HG03135 (cell line): ENCODE measurements around the gene AGK.
"Not testable (repeated sequence)": the region's sequence is repeated elsewhere in the genome, so short reads cannot be mapped to it uniquely, and the experiment has no call there.

ENCODE experiments used
- ATAC-seq: cut with Tn5 transposase; IDR thresholded peaks from one replicate; pipeline ENCODE4 v1.9.1; 2021; ENCODE audit warnings: mild to moderate bottlenecking, moderate library complexity; ENCODE audit not compliant: unreplicated experiment

Gene AGK

GRCh38 chr7:141641876-141642275 is 90.7 kb downstream of the AGK start:
- ATAC-seq, result no peak

DNA sequence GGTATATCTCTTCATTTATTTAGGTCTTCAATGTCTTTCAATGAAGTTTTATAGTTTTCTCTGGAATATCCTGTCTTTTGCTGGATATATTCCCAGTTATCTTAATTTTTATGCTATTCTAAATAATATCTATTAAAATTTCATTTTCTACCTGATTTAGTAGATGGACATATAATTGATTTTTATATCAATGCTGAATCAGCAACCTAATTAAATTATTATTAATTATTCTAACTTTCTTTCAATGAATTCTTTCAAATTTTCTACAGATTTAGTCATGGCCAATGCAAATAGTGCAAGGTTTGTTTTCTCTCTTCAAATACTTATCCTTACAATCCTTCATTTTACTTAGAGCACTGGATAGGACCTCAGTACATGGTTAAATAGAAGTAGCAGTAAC is 94.0 kb downstream of the AGK start:
- no peak for ATAC-seq

GRCh38 chr7:141646826-141647480 is 95.7 kb downstream of the AGK start:
- no peak for ATAC-seq

- not testable (repeated sequence) for ATAC-seq
These were observed 96.5 kb downstream of the AGK start for GRCh38 chr7:141647701-141648100.

- ATAC-seq, result no peak
These were observed 97.3 kb downstream of the AGK start for GRCh38 chr7:141648276-141649114.

- ATAC-seq, result no peak
These were observed 98.1 kb downstream of the AGK start for GRCh38 chr7:141649137-141649864.

DNA sequence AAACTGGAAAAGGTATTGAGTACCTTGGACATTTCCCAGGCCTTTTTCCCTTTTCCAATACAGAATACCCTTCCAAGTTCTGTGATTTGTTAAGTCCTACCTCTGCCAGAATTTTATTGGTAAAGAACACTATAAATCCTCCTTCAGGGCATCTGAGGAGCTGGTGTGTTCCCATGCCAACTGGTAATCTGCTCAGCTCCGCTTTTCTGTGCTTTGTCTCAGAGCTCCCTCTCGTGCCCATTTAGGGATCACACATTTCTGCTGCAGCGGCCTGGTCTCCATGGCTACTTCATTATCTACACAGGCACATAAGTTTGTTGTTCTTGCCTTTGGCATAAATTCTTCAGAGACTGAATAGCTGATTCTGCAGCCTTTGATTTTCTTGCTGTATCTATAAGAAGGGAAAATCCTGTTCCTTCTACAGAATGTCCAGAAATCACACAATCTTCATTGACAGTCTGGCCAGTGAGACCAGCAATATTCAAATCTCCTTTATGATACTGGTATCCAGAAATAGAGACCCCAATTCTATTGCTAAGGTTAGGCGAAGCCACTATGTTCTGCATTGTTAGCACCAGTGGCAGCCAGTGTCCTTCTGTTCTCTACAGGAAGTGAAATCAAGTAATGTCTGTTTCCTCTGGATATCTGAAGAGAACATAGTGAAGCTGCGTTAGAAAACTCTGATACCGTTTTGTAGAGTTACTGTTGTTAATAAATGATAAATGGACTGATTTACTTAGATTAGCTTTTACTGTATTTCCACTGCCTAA is 98.8 kb downstream of the AGK start:
- ATAC-seq, result peak; percentile 58

- ATAC-seq, result no peak
These were observed 100.2 kb downstream of the AGK start for GRCh38 chr7:141651417-141651816.

DNA sequence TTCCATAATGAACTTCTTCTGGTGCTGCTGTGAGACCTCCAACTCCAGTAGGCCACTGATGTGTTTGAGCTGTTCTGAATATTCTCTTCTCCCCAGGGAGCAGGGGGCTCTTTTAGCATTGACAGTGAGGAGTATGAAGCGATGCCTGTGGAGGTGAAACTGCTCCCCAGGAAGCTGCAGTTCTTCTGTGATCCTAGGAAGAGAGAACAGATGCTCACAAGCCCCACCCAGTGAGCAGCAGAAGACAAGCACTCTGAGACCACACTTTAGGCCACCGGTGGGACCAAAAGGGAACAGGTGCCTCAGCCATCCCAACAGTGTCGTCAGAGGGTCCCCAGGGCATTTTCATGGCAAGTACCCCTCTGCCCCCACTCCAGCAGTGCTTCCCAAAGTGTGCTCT is 101.5 kb downstream of the AGK start:
- no peak for ATAC-seq

DNA sequence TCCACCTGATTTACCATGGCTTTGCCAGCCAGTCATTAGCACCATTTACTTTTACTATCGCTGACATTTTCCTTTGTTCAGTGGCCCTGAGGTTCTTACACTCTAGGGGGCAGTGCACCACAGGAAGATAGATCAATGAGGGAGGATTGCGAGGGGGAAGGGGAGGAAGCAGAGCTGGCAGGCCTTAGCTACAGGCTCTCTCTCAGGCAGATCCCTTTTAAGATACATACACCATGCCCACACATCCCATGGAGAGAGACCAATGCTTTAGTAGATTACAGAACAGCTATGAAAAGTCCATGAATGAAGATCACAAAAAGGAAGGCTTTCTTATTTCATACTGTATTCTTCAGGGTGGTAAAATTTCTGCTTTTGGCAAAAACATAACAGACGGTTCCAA is 103.3 kb downstream of the AGK start:
- ATAC-seq, result peak; percentile 78

- ATAC-seq, result no peak
These were observed 108.3 kb downstream of the AGK start for GRCh38 chr7:141659501-141659900.

DNA sequence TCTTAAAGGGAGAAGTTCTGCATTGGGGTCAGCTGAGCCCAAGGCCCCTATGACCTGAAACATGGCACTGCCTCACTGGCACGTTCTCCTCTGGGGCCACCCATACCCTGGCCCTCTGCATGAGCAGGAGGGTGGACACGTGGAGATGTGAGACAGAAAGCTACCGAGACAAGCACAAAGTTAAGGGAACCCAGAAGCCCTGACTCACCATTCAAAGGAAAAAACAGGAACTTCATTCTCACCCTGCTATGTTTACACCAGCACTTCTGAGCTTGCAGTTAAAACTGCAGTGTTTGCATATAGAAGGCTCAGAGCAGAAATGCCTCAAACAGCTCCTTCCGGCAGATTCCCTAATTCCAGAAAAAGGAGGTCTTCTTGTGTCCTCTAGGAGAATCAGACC is 109.0 kb downstream of the AGK start:
- ATAC-seq, result no peak

DNA sequence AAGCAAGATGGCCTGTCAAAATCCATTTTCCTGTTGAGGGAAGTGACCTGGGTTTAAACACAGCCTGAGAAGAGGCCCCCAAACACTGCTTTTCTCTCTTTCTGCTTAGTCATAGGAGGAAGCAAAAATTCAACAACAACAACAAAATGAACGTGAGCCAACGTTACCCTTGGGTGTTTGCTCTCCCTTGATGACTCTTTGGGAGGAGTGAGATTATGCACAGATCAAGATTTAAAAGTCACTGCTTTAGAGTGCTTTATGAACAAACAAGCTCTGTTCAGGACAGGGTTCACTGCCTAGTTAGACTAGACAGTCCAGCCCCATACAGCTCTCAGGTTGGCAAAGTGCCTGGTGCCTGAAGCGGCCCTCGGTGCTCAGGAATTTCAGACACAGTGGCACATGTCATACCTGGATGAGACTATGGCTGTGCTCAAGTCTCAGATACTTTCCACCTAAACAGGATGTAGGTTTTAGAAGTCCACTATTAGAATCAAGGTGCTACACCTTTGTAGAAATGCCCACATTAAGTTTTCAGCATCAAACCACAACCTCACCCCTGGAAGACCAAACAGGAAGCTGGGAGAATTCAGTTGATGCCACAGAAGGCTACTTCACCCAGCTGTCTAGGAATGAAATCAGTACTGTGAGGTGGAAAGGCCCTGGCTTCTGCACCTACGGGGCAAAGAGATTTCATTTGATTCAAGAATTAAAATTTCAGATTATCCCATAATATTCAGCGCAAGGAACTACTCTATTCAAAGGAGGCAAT is 112.1 kb downstream of the AGK start:
- no peak for ATAC-seq

DNA sequence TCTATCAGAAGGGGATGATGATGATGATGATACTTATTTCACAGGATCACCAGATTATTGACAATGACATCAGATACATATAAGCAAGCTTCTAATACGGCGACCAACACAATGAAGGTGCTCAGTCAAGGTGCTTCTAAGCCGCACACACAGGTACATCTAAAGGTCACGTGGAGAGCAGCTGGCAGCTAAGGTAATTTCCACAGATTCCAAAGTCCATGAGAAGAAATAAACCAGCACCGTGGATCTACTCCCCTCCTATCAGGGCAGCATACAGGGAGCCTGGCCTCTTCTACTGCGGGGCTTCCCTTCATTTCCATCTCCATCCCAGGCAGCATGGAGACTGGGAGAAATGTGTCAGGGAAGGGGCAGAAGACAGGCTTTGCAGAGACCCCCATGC is 113.2 kb downstream of the AGK start:
- ATAC-seq, result no peak

DNA sequence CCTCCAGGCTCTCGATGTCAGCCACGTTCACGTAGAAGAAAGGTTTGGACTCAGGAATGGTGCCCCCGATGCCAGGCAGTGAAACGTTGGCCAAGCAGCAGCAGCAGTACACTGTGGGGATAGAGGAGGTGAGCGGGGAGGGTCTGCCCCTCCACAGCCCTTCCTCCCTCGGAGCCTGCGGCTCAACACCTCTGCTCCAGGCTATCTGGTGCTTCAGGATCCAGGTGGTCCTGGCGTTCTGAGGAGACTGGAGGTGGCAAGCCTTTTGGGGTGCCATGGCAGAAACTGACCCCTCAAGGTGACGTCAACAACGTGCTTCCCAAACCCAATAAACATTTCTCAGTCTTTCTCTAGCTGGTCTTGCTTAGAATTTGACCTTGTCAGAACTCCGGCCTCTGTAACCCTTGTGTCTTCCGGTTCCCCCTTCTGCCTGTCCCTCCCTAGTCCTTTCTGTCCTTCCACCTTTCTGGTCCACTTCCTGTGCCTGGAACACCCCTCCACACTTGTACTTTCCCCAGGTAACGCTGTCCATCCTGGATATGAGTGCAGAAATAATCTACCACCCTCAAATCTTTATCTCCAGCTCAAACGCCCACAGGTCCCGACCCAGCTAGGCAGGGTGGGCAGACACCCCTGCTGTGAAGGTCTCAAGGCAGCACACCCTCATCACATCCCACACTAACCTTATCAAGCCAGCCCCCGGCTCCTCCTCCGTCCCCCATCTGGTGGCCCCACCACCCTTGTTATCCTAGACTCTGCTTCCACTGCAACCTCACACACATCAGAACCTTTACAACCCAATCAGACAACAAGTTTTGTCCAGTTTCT is 114.2 kb downstream of the AGK start:
- no peak for ATAC-seq

GRCh38 chr7:141666071-141666470 is 114.9 kb downstream of the AGK start:
- no peak for ATAC-seq

GRCh38 chr7:141668853-141669252 is 117.6 kb downstream of the AGK start:
- ATAC-seq, result no peak

DNA sequence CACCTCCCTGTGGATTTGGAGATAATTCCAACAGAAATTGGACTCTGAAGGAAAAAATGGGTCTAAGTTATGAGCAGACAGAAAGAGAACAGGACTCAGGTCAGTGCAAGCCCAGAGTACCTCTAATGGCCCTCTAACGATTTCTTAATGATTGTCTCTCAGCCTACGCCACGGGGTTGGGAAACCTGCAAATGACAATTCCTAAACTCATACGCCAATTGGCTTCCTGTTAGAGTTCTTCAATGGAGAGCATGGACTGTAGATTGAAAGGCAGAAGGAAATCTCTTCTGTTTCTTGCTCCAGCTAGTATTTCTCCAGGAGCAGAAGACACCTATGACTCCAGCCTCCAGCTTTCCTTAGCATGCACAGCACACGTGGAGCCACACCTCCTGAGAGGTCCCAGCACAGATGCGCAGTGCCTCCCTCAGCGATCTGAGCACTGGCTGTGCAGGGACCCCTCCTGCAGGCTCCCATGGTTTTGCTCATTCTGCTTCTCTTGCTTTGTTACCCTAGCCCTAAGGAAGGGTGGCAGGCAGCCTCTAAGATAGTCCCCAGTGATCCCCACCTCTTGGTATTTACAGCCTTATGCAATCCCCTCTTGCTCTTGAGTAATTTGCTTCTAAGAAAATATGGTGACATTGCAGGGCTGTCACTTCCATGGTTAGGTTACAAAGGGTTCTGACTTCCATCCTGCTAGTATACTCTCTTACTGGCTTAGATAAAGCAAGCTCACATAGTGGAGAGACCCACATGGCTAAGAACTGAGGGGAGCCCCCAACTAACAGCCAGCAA is 120.7 kb downstream of the AGK start:
- ATAC-seq, result no peak

DNA sequence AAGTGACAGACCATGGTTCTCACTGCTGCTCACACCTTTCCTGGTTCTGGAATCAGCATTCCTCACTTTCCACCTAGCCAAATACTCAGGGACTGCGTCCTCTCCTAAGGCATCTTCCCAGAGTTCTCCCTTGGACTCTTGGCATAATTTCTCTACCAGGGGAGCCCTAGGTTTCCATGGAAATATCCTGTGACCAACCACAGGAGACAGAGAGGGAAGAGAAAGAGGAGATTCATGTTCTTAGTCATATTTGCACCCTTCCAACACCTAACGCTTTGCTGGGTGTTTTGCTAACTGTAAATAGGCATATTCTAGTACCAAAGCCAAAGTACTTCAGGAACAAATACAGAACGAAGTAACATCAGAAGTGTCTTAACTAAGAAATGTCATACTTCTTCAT is 122.1 kb downstream of the AGK start:
- ATAC-seq, result no peak
